22Rv1 (cell line): Measurements from ENCODE around the gene GLCCI1.

Source experiments
- CTCF ChIP-seq: fragments of 450-650 bp; IDR thresholded peaks from 2 replicates; pipeline ENCODE4 v1.5.1; 2017; ENCODE audit warnings: mild to moderate bottlenecking
- ZFX ChIP-seq: fragments of 450-650 bp; IDR thresholded peaks from 2 replicates; pipeline ENCODE4 v1.6.1; 2017; ENCODE audit warnings: antibody characterized with exemption, borderline replicate concordance

- TF ChIP-seq CTCF = no peak
- no peak for TF ChIP-seq ZFX
Observed at GRCh38 chr7:8109196-8110022, 140.8 kb downstream of the GLCCI1 start.
